K562 (cell line): ENCODE measurements around the gene MRPL38. TPM values are rescaled to one million over a fixed set of nuclear protein-coding genes. Genes with fewer than 3 reads are reported as not detected.

Experiments used
- GTF2A2 ChIP-seq: IDR thresholded peaks from 2 replicates; pipeline ENCODE4 v1.6.1; 2016; ENCODE audit warnings: mild to moderate bottlenecking, missing genetic modification characterization, missing compliant biosample characterization
- HCFC1 ChIP-seq: IDR thresholded peaks from 2 replicates; pipeline ENCODE4 v1.6.1; 2012; ENCODE audit warnings: low read depth, low read length, improper control_type of control experiment
- HMG20B ChIP-seq: fragments of 250-450 bp; sonication (Bioruptor Pico); IDR thresholded peaks from 2 replicates; pipeline ENCODE4 v1.5.0; 2021; ENCODE audit warnings: mild to moderate bottlenecking
- HNRNPL ChIP-seq: fragments of 200-400 bp; formaldehyde crosslinking; IDR thresholded peaks from 2 replicates; pipeline ENCODE4 v1.6.1; 2017; ENCODE audit warnings: low read depth, mild to moderate bottlenecking, low read length
- KAT7 ChIP-seq: sonication (generic); formaldehyde crosslinking; IDR thresholded peaks from 2 replicates; pipeline ENCODE4 v1.8.0; 2022; ENCODE audit warnings: missing genetic modification reagents, mild to moderate bottlenecking, borderline replicate concordance
- KDM1A ChIP-seq, 2 experiments: fragments of 450-650 bp; IDR thresholded peaks; 2 replicates each; pipeline ENCODE4 v1.6.1; 2016; ENCODE audit warnings: mild to moderate bottlenecking in 2 of 2
- NEUROD1 ChIP-seq: fragments of 150-350 bp; IDR thresholded peaks from 2 replicates; pipeline ENCODE4 v1.6.1; 2014; ENCODE audit warnings: borderline replicate concordance, low read length, low read depth; ENCODE audit not compliant: partially characterized antibody
- NFIC ChIP-seq: fragments of 450-650 bp; IDR thresholded peaks from 2 replicates; pipeline ENCODE4 v1.6.1; 2017; ENCODE audit warnings: mild to moderate bottlenecking, inconsistent platforms
- SIX5 ChIP-seq, 2 experiments: IDR thresholded peaks; 2 replicates each; pipeline ENCODE4 v1.6.1; 2011; ENCODE audit warnings: low read length in 2 of 2, borderline replicate concordance in 1 of 2, low read depth in 1 of 2, mild to moderate bottlenecking in 1 of 2, moderate library complexity in 1 of 2; ENCODE audit not compliant: insufficient read depth in 1 of 2
- TAF15 ChIP-seq: fragments of 200-400 bp; formaldehyde crosslinking; IDR thresholded peaks from 2 replicates; pipeline ENCODE4 v1.6.1; 2017; ENCODE audit warnings: mild to moderate bottlenecking, low read depth, low read length, moderate library complexity
- TCF7 ChIP-seq: sonication (generic); IDR thresholded peaks from 2 replicates; pipeline ENCODE4 v1.6.1; 2016; ENCODE audit warnings: antibody characterized with exemption, borderline replicate concordance
- ZFPM2 ChIP-seq: fragments of 250-450 bp; sonication (Bioruptor Pico); IDR thresholded peaks from 2 replicates; pipeline ENCODE4 v1.5.1; 2022; ENCODE audit warnings: mild to moderate bottlenecking
- ZNF121 ChIP-seq: sonication (generic); formaldehyde crosslinking; conservative IDR thresholded peaks from 2 replicates; pipeline ENCODE4 v1.8.0; 2022; ENCODE audit warnings: missing genetic modification reagents
- ZNF133 ChIP-seq: fragments of 250-450 bp; sonication (Bioruptor Pico); IDR thresholded peaks from 2 replicates; pipeline ENCODE4 v1.4.0; 2020; ENCODE audit warnings: mild to moderate bottlenecking
- ZNF217 ChIP-seq: sonication (generic); formaldehyde crosslinking; IDR thresholded peaks from 2 replicates; pipeline ENCODE4 v1.8.0; 2022; ENCODE audit warnings: mild to moderate bottlenecking, missing genetic modification reagents
- ZNF23 ChIP-seq: fragments of 250-450 bp; sonication (Bioruptor Pico); IDR thresholded peaks from 2 replicates; pipeline ENCODE4 v1.4.0; 2020; ENCODE audit warnings: mild to moderate bottlenecking
- polyA plus RNA-seq, 8 experiments: library from polyadenylated mRNA; depleted of rRNA in 4 of 8; stranded (reverse) in 5 of 8; unstranded in 3 of 8; fragments of >200 nt; fragmentation: Nextera tagmentation in 2 of 8; fragmentation: Illumina TruSeq in 1 of 8; extraction: Ambion mirVana in 2 of 8; extraction: Trizol in 1 of 8; gene quantifications; 2 replicates each; pipeline versions ENCODE4 v1.2.1 to v1.2.3, GENCODE V29; 2011 to 2014; ENCODE audit warnings: inconsistent platforms in 1 of 8, missing spikeins in 1 of 8
- total RNA-seq, 7 experiments: library from RNA; depleted of rRNA in 6 of 7; stranded (reverse); fragments of >200 nt in 6 of 7; fragmentation: Illumina TruSeq in 2 of 7; extraction: Trizol in 2 of 7; gene quantifications; 2 replicates each; pipeline versions ENCODE4 v1.2.1 to v1.2.3, GENCODE V29; 2011 to 2021; ENCODE audit warnings: low replicate concordance in 1 of 7
- TF ChIP-seq, protein P1 (sequence below): sonication (generic); IDR thresholded peaks from 2 replicates; pipeline ENCODE4 v1.6.1; 2016
- TF ChIP-seq, protein P2 (sequence below): conservative IDR thresholded peaks from 2 replicates; pipeline ENCODE4 v1.6.1; 2011; ENCODE audit warnings: low read depth, mild to moderate bottlenecking, low read length; ENCODE audit not compliant: control insufficient read depth
- TF ChIP-seq, protein P3 (sequence below): fragments of 450-650 bp; IDR thresholded peaks from 2 replicates; pipeline ENCODE4 v1.6.1; 2016; ENCODE audit warnings: missing biosample characterization, missing genetic modification characterization
- TF ChIP-seq, protein P4 (sequence below), 2 experiments: fragments of 450-650 bp in 1 of 2; IDR thresholded peaks; 2 replicates each; pipeline ENCODE4 v1.6.1; 2011 to 2017; ENCODE audit warnings: low read depth in 2 of 2, antibody characterized with exemption in 1 of 2, borderline replicate concordance in 1 of 2, low read length in 1 of 2, mild to moderate bottlenecking in 1 of 2, mixed read lengths in 1 of 2; ENCODE audit not compliant: control insufficient read depth in 1 of 2

Gene MRPL38
- total and polyA plus RNA-seq, 9 of the 15 experiments (the other 6 are each of a cell fraction or from before 2014, with no cell fraction given), result 4.5 to 154 (median 48.5) TPM

DNA sequence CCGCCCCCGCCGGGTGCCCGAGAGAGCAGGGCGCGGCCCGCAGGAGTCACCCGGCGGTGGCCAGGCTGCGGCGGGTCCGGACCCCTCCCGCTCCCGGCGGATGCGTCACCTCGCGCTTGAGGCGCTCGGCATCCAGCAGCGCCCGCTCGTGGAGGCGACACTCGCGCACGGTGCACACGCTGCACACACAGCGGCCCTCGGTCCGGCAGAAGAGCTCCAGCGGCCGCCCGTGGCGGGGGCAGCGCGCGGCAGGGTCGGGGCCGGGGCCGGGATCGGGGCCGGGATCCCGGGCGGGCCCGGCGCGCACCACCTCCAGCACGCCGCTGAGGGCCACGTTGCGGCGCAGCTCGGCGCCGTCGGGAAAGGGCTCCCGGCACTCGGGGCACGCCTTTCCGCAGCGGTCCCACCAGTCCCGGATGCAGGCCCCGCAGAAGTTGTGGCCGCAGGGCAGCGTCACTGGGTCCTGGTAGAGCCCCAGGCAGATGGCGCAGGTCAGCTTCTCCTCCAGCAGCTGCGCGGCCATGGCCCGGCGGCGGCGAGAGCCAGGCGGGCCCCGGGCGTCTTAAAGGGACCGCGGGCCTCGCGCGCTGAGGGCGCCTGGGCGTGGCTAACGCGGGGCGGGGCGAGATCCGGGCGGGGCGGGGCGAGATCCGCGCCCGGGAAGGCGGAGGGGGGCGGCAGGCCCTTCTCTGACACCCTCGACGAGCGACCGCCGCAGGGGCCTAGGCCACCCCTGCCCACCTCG lies 8.1 kb downstream of the MRPL38 start, which contains the start of gene TRIM65 (continued):
- TF ChIP-seq, protein P1, sequence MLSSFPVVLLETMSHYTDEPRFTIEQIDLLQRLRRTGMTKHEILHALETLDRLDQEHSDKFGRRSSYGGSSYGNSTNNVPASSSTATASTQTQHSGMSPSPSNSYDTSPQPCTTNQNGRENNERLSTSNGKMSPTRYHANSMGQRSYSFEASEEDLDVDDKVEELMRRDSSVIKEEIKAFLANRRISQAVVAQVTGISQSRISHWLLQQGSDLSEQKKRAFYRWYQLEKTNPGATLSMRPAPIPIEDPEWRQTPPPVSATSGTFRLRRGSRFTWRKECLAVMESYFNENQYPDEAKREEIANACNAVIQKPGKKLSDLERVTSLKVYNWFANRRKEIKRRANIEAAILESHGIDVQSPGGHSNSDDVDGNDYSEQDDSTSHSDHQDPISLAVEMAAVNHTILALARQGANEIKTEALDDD, result no peak
- TF ChIP-seq SIX5 (IDR thresholded peaks at IDR 0.05; ENCODE audit: borderline replicate concordance in 1 of 2, insufficient read depth in 1 of 2, low read depth in 1 of 2, low read length in 2 of 2) (no peak), HCFC1 (0 out of 2 replicates have a peak, but pooled peaks have one; percentile 9), HMG20B (CRISPR knock-in tag) (no peak), ZFPM2 (CRISPR knock-in tag) (peak; percentile 51; the same call in 1 of the 2 replicates), ZNF133 (CRISPR knock-in tag) (no peak), KDM1A (IDR thresholded peaks at IDR 0.05) (no peak), ZNF121 (CRISPR knock-in tag) (no peak), TAF15 (no peak), ZNF23 (CRISPR knock-in tag) (no peak), KAT7 (CRISPR knock-in tag) (peak; percentile 90; the same call in 1 of the 2 replicates), GTF2A2 (tag) (no peak), HNRNPL (0 out of 2 replicates have a peak, but pooled peaks have one; percentile 32), NFIC (peak; percentile 36; the same call in 1 of the 2 replicates), ZNF217 (CRISPR knock-in tag) (no peak), TCF7 (no peak), NEUROD1 (no peak)
- TF ChIP-seq, protein P2, sequence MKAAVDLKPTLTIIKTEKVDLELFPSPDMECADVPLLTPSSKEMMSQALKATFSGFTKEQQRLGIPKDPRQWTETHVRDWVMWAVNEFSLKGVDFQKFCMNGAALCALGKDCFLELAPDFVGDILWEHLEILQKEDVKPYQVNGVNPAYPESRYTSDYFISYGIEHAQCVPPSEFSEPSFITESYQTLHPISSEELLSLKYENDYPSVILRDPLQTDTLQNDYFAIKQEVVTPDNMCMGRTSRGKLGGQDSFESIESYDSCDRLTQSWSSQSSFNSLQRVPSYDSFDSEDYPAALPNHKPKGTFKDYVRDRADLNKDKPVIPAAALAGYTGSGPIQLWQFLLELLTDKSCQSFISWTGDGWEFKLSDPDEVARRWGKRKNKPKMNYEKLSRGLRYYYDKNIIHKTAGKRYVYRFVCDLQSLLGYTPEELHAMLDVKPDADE, result peak; percentile 22; the same call in 1 of the 2 replicates
- TF ChIP-seq, protein P3, sequence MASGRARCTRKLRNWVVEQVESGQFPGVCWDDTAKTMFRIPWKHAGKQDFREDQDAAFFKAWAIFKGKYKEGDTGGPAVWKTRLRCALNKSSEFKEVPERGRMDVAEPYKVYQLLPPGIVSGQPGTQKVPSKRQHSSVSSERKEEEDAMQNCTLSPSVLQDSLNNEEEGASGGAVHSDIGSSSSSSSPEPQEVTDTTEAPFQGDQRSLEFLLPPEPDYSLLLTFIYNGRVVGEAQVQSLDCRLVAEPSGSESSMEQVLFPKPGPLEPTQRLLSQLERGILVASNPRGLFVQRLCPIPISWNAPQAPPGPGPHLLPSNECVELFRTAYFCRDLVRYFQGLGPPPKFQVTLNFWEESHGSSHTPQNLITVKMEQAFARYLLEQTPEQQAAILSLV (tag), result no peak
- TF ChIP-seq, protein P4, sequence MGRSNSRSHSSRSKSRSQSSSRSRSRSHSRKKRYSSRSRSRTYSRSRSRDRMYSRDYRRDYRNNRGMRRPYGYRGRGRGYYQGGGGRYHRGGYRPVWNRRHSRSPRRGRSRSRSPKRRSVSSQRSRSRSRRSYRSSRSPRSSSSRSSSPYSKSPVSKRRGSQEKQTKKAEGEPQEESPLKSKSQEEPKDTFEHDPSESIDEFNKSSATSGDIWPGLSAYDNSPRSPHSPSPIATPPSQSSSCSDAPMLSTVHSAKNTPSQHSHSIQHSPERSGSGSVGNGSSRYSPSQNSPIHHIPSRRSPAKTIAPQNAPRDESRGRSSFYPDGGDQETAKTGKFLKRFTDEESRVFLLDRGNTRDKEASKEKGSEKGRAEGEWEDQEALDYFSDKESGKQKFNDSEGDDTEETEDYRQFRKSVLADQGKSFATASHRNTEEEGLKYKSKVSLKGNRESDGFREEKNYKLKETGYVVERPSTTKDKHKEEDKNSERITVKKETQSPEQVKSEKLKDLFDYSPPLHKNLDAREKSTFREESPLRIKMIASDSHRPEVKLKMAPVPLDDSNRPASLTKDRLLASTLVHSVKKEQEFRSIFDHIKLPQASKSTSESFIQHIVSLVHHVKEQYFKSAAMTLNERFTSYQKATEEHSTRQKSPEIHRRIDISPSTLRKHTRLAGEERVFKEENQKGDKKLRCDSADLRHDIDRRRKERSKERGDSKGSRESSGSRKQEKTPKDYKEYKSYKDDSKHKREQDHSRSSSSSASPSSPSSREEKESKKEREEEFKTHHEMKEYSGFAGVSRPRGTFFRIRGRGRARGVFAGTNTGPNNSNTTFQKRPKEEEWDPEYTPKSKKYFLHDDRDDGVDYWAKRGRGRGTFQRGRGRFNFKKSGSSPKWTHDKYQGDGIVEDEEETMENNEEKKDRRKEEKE (IDR thresholded peaks at IDR 0.05; ENCODE audit: borderline replicate concordance in 1 of 2, control insufficient read depth in 1 of 2, low read depth in 2 of 2, low read length in 1 of 2), result no peak
